Esophagus muscularis mucosa (tissue), 4 donors: ENCODE results near the gene SLC22A4.

Source experiments
- CTCF ChIP-seq, 3 experiments: fragments of 200-600 bp in 2 of 3; fragments of 450-650 bp in 1 of 3; sonication (generic) in 2 of 3; IDR thresholded peaks; one replicate each; pipeline ENCODE4 v1.5.1; 2017 to 2019; ENCODE audit warnings: antibody characterized with exemption in 3 of 3, mild to moderate bottlenecking in 2 of 3, moderate library complexity in 1 of 3
- EP300 ChIP-seq: sonication (generic); formaldehyde crosslinking; IDR thresholded peaks from one replicate; pipeline ENCODE4 v1.6.1; 2017; ENCODE audit warnings: antibody characterized with exemption
- POLR2A ChIP-seq: fragments of 450-650 bp; IDR thresholded peaks from one replicate; pipeline ENCODE4 v1.6.1; 2017; ENCODE audit warnings: antibody characterized with exemption, moderate library complexity, mild to moderate bottlenecking, low read depth
- POLR2AphosphoS5 ChIP-seq, 2 donors: sonication (generic); formaldehyde crosslinking; IDR thresholded peaks; one replicate each; pipeline ENCODE4 v1.6.1; 2017; ENCODE audit warnings: antibody characterized with exemption in 2 of 2

- TF ChIP-seq CTCF (IDR thresholded peaks at IDR 0.05) (no peak), POLR2AphosphoS5 (IDR thresholded peaks at IDR 0.05) (no peak), POLR2A (no peak), EP300 (no peak)
Measured at GRCh38 chr5:132354381-132355139, 60.4 kb downstream of the SLC22A4 start.
